HUES64 (cell line): ENCODE results near the gene RBM24.

ENCODE experiments used
- H3K27ac ChIP-seq: 2 replicates; pipeline ENCODE4 v1.7.0; 2013; ENCODE audit warnings: low read depth, low read length, inconsistent platforms
- H3K27me3 ChIP-seq: 2 replicates; pipeline ENCODE4 v1.6.1; 2013; ENCODE audit warnings: mild to moderate bottlenecking, low read length; ENCODE audit not compliant: insufficient read depth
- H3K36me3 ChIP-seq: 2 replicates; pipeline ENCODE4 v1.6.1; 2013; ENCODE audit warnings: mild to moderate bottlenecking, low read length; ENCODE audit not compliant: insufficient read depth
- H3K4me1 ChIP-seq: 2 replicates; pipeline ENCODE4 v1.6.1; 2013; ENCODE audit warnings: mild to moderate bottlenecking, low read length, moderate library complexity; ENCODE audit not compliant: insufficient read depth
- H3K4me3 ChIP-seq: 2 replicates; pipeline ENCODE4 v1.5.1; 2013; ENCODE audit warnings: mild to moderate bottlenecking, low read length, moderate library complexity
- H3K9ac ChIP-seq: 2 replicates; pipeline ENCODE4 v1.6.1; 2013; ENCODE audit warnings: mild to moderate bottlenecking, low read depth, low read length
- H3K9me3 ChIP-seq: 2 replicates; pipeline ENCODE4 v1.6.1; 2013; ENCODE audit warnings: low read depth, low read length; ENCODE audit not compliant: insufficient read depth
- WGBS: fragments of 150-250, 120-280 bp; methylation state at CpG from one replicate; pipeline ENCODE4 v1.1.7; 2013; ENCODE audit warnings: missing lambda C conversion rate; 5-methylcytosine and 5-hydroxymethylcytosine counted together

Gene RBM24

GRCh38 chr6:17269840-17270239 lies 11.3 kb upstream of the RBM24 start:
- no peak overlapping the region for H3K9ac ChIP-seq
- no peaks in the 10 kb centered on the region for H3K36me3 ChIP-seq
- H3K9me3 ChIP-seq = no peaks in the 10 kb centered on the region
- H3K27me3 ChIP-seq = no peaks in the 10 kb centered on the region; the same call in 1 of the 2 replicates
- no peak overlapping the region for H3K27ac ChIP-seq
- H3K4me3 ChIP-seq = no peak overlapping the region
- H3K4me1 ChIP-seq = no peaks in the 10 kb centered on the region
- 100% methylated on average over 2 of the region's 3 CpGs for WGBS

- H3K27ac ChIP-seq = no peak overlapping the region
- no peak overlapping the region for H3K4me3 ChIP-seq
- peaks cover 2% of the 10 kb centered on the region; the same call in 1 of the 2 replicates for H3K27me3 ChIP-seq
- WGBS = 84% methylated on average over 3 of the region's 3 CpGs
- H3K9ac ChIP-seq = no peak overlapping the region
- no peaks in the 10 kb centered on the region for H3K4me1 ChIP-seq
- H3K9me3 ChIP-seq = no peaks in the 10 kb centered on the region
- H3K36me3 ChIP-seq = no peaks in the 10 kb centered on the region
Observed at GRCh38 chr6:17271628-17272027, 9.5 kb upstream of the RBM24 start.

DNA sequence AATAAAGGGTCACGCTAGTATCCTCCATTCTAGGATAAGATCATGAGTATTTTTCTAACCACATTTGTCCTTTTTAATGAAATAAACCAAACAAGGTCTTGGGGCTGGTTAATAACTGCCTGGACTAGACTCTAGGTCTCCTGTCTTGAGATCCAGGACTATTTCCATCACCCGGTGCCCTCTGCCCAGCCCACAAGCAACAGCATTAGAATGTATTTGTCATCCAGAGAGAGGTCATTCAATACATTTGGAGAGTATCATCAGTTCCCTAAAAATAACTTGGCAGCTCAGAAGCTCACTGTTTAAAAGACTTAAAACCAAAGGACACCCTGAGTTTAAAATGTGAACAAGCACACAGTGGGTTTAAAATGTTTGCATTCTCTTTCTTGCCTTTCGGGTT lies 4.4 kb upstream of the RBM24 start:
- Histone ChIP-seq H3K4me1 (peaks cover 9% of the 10 kb centered on the region; the same call in 1 of the 2 replicates), H3K27ac (no peak overlapping the region), H3K4me3 (no peak overlapping the region), H3K9ac (no peak overlapping the region), H3K27me3 (peaks cover 51% of the 10 kb centered on the region), H3K36me3 (no peaks in the 10 kb centered on the region), H3K9me3 (no peaks in the 10 kb centered on the region)
- 90% methylated on average over 3 of the region's 3 CpGs for WGBS

DNA sequence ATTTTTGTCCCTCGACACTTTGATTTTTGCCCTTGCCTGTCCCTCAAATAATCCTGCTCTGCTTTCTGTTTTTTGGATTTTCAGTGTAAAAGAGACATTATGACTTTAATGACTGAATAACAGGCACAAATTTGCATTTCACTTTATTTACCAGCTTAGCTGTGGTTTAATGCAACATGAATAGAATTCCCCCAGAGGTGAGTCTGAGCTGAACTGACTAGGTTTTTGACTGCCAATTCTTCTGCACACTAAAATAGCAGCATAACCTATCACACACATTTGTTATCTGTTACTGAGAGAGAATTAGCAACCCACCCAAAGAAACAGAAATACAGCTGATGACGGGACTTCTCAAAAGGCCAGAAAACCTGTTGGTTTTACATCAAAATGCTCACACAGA lies 3.9 kb upstream of the RBM24 start:
- H3K27me3 ChIP-seq = peaks cover 56% of the 10 kb centered on the region
- no peaks in the 10 kb centered on the region for H3K9me3 ChIP-seq
- no peak overlapping the region for H3K4me3 ChIP-seq
- WGBS = 83% methylated on average over 2 of the region's 2 CpGs
- H3K27ac ChIP-seq = no peak overlapping the region
- peaks cover 9% of the 10 kb centered on the region; the same call in 1 of the 2 replicates for H3K4me1 ChIP-seq
- no peak overlapping the region for H3K9ac ChIP-seq
- H3K36me3 ChIP-seq = no peaks in the 10 kb centered on the region

DNA sequence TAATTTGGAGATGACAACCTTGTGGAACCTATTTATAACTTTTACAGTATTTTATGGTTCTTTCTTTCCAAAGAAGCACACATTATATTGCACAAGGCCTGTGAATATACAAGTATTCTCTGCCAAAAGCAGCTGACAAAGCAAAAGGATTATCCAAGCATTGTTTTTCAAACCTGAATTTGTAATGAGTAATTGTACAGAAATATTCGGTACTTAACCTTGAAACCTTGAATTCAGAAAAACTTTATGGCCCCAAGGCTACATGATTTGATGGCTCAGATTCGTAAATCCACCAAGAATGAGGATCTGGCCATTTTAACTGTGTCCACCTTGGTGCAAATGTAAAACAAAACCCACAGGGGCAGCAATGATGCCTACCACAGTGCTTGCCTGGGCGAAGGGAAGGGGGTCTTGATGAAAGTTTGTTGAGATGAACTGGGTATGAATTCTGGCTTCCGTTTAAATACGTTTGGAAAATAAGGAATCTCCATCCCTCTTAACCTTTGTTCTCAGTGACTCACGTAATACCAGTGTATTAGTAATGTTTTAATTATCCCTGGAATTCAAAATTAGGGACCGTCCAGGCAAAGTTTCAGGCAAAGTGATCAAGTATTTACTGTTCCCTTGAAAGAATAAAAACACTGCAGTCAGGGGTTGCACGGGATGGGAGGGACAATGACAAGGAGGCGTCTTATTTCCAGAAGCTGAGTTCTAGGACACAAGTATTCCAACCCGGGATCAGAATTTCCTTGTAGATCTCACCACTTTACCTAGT lies 2.7 kb upstream of the RBM24 start:
- Histone ChIP-seq H3K4me3 (no peak overlapping the region), H3K4me1 (peaks cover 9% of the 10 kb centered on the region; the same call in 1 of the 2 replicates), H3K27ac (no peak overlapping the region), H3K27me3 (peaks cover 68% of the 10 kb centered on the region), H3K9ac (no peak overlapping the region), H3K36me3 (no peaks in the 10 kb centered on the region), H3K9me3 (no peaks in the 10 kb centered on the region)
- WGBS = 70% methylated on average over 8 of the region's 10 CpGs

DNA sequence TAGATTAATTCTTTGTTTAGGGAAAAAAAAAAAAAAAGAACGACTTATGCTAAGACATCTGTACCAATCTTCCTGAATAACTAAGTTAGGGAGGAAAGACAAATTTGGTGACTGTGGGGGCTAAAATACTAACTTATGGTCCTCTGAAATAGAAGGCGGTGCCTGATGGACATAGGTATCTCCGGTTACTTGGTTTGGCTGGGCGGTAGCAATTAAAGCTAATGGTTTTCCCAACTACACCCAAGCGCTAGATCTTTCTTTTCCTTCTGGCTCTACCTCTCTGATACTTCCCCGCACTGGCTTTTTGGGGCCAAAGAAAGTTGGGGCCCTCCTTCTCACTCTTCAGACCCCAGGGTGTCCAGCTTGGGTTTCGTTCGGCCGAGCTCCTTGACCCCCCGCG lies 1.0 kb upstream of the RBM24 start:
- Histone ChIP-seq H3K9ac (no peak overlapping the region), H3K4me3 (peak overlapping the region; percentile 65), H3K9me3 (no peaks in the 10 kb centered on the region), H3K27ac (no peak overlapping the region), H3K27me3 (peaks cover 75% of the 10 kb centered on the region), H3K36me3 (no peaks in the 10 kb centered on the region), H3K4me1 (peaks cover 9% of the 10 kb centered on the region; the same call in 1 of the 2 replicates)
- WGBS = 9% methylated on average over 10 of the region's 11 CpGs

DNA sequence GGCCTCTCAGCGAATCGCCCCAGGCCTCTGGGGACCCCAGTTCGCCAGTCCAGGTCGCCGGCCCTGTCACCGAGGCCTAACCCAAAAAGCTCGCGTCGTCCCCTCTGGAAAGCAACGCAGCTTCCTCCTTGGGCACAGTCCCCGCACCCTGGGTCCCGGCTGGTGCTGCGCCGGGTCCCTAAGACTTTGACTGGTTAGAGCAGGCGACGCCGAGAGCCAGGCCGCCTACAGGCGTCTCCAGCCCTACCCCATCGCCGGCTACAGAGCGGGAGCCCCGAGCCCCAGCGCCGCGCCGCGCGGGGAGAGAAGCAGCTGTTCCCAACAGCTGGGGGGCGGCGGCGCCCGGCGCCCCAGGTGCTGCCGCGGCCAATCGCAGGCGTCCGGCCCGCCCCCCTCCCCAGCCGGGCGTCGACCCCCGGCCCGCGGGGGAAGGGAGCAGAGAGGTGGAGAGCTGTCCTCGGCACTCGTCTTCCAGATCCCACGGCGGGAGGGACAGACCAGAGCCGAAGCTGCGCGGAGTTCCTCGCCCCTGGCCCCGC lies 540 bp upstream of the RBM24 start:
- Histone ChIP-seq H3K27me3 (peaks cover 75% of the 10 kb centered on the region), H3K9ac (no peak overlapping the region), H3K4me1 (peaks cover 9% of the 10 kb centered on the region; the same call in 1 of the 2 replicates), H3K9me3 (no peaks in the 10 kb centered on the region), H3K36me3 (no peaks in the 10 kb centered on the region), H3K4me3 (peak overlapping the region; percentile 65), H3K27ac (no peak overlapping the region)
- WGBS = under 1% methylated on average over 55 of the region's 55 CpGs

DNA sequence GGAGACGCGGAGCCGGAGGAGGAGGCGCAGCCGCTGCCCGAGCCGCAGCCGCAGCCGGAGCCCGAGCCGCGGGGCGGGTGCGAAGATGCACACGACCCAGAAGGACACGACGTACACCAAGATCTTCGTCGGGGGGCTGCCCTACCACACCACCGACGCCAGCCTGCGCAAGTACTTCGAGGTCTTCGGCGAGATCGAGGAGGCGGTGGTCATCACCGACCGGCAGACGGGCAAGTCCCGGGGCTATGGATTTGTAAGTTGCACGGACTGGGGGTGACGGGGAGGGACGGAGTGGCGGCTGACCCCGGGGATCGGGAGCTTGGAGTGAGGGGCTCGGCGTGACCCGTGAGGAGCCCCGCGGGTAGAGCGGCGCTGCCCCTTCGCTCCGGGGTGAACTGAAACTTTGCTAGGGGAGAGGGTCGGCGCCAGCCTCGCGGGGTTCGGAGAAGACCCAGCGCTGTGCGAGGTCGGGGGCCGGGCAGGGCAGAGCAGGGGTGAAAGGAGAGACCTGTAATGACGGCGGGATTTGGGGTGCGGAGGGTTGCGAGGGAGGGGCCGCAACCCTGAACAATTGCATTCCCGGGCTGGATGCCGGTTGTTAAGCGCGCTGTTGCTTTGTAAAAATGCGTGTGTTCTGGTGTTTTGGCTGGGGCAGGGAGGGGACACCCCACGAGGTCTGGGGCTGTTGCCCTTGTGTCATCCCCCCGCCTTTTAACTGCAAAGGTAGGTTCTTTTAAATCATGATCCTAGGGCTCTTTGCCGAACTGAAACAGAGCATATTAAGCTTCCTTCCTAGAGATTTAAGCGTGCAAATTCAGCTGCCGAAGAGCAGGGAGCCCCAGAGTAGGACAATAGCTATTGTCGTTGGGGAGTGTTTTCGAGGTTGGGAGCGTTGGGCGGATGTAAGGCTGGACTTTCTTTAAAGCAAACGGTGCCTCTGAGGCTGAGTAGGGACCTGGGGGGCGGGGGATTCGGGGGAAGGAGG lies 628 bp downstream of the RBM24 start:
- peaks cover 72% of the 10 kb centered on the region for H3K27me3 ChIP-seq
- no peaks in the 10 kb centered on the region for H3K36me3 ChIP-seq
- H3K4me1 ChIP-seq = peaks cover 9% of the 10 kb centered on the region; the same call in 1 of the 2 replicates
- H3K9ac ChIP-seq = peak overlapping the region; percentile 63
- no peaks in the 10 kb centered on the region for H3K9me3 ChIP-seq
- H3K4me3 ChIP-seq = peak overlapping the region; percentile 65
- no peak overlapping the region for H3K27ac ChIP-seq
- 1% methylated on average over 77 of the region's 77 CpGs for WGBS

DNA sequence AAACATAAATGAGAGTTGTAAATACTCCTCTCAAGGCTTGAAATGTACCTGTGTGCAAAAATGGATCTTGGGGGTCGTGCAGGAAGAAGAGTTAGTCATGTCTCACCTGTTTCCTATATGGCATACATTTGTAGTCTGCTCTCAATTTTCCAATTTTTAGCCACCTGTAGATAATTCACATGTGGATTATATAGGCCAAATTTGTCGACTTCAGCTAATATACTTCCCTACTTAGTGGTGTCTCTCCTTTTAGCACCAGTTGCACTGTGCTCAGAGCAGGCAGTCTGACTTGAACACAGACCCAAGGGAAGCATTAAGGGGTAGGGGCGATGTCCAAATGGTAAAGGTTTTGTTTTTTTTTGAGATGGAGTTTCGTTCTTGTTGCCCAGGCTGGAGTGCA lies 1.9 kb downstream of the RBM24 start:
- no peaks in the 10 kb centered on the region for H3K36me3 ChIP-seq
- 97% methylated on average over 4 of the region's 4 CpGs for WGBS
- H3K9me3 ChIP-seq = no peaks in the 10 kb centered on the region
- no peak overlapping the region for H3K27ac ChIP-seq
- peaks cover 9% of the 10 kb centered on the region; the same call in 1 of the 2 replicates for H3K4me1 ChIP-seq
- H3K9ac ChIP-seq = no peak overlapping the region
- no peak overlapping the region for H3K4me3 ChIP-seq
- H3K27me3 ChIP-seq = peaks cover 60% of the 10 kb centered on the region

DNA sequence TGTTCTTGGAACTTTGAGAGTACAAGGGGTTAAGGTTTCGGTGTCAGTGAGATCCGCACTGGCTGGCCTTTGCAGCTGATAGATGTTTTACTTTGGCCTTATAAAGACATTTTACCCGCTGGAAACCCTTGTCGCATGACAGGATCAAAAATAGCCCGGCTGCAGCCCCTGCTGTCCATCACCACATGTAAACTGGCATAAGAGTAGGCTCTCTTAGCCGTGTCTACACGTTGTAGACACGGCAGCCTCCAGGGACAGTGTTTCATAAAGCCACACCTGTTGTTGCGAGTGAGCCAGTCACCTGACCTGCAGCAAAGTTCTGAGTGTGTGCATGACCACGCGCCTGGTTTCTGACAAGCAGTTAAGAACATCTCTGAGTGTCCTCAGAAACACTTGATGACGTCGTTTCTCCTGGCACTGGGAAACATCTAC lies 8.5 kb downstream of the RBM24 start:
- H3K9ac ChIP-seq = no peak overlapping the region
- no peaks in the 10 kb centered on the region for H3K4me1 ChIP-seq
- no peak overlapping the region for H3K27ac ChIP-seq
- H3K4me3 ChIP-seq = no peak overlapping the region
- no peaks in the 10 kb centered on the region; the same call in 1 of the 2 replicates for H3K36me3 ChIP-seq
- no peaks in the 10 kb centered on the region for H3K9me3 ChIP-seq
- WGBS = 93% methylated on average over 13 of the region's 13 CpGs
- H3K27me3 ChIP-seq = peaks cover under 1% of the 10 kb centered on the region; the same call in 1 of the 2 replicates
